Endothelial cell of umbilical vein (primary cell): ENCODE measurements around the gene MGAT1.
"Not testable (repeated sequence)": the region's sequence is repeated elsewhere in the genome, so short reads cannot be mapped to it uniquely, and the experiment has no call there.

Source experiments
- EZH2 ChIP-seq: IDR thresholded peaks from 2 replicates; pipeline ENCODE4 v1.6.1; 2012; ENCODE audit warnings: borderline replicate concordance, low read depth, mild to moderate bottlenecking, moderate library complexity, low read length, inconsistent platforms; ENCODE audit not compliant: severe bottlenecking
- FOS ChIP-seq: IDR thresholded peaks from 2 replicates; pipeline ENCODE4 v1.6.1; 2011; ENCODE audit warnings: mild to moderate bottlenecking, low read length, moderate library complexity, borderline replicate concordance; ENCODE audit not compliant: insufficient read depth
- GATA2 ChIP-seq: IDR thresholded peaks from 2 replicates; pipeline ENCODE4 v1.7.0; 2011; ENCODE audit warnings: low read depth, mild to moderate bottlenecking, moderate library complexity, mixed read lengths, low read length; ENCODE audit not compliant: insufficient read length, insufficient read depth
- JUN ChIP-seq: IDR thresholded peaks from 2 replicates; pipeline ENCODE4 v1.6.1; 2011; ENCODE audit warnings: borderline replicate concordance, low read depth; ENCODE audit not compliant: insufficient read length, insufficient read depth
- MYC ChIP-seq: IDR thresholded peaks from one replicate; pipeline ENCODE4 v1.6.1; 2011; ENCODE audit warnings: mild to moderate bottlenecking, low read depth, low read length
- POLR2A ChIP-seq: IDR thresholded peaks from 2 replicates; pipeline ENCODE4 v1.6.1; 2012; ENCODE audit warnings: low read depth, mild to moderate bottlenecking, control low read depth, low read length
- POLR2AphosphoS5 ChIP-seq: IDR thresholded peaks from 2 replicates; pipeline ENCODE4 v1.6.1; 2012; ENCODE audit warnings: low read depth, mild to moderate bottlenecking, control low read depth, low read length, moderate library complexity; ENCODE audit not compliant: insufficient read depth
- TF ChIP-seq, protein P1 (sequence below), 2 donors: IDR thresholded peaks; 1 replicate in 1 of 2; 2 replicates in 1 of 2; pipeline ENCODE4 v1.5.1; 2011; ENCODE audit warnings: low read length in 2 of 2, mild to moderate bottlenecking in 2 of 2, moderate library complexity in 2 of 2, control low read depth in 1 of 2, inconsistent platforms in 1 of 2, low read depth in 1 of 2; ENCODE audit not compliant: insufficient read depth in 1 of 2; ENCODE audit errors: extremely low read depth in 1 of 2
- TF ChIP-seq, protein P2 (sequence below): IDR thresholded peaks from 2 replicates; pipeline ENCODE4 v1.6.1; 2011; ENCODE audit not compliant: insufficient read depth, insufficient read length

DNA sequence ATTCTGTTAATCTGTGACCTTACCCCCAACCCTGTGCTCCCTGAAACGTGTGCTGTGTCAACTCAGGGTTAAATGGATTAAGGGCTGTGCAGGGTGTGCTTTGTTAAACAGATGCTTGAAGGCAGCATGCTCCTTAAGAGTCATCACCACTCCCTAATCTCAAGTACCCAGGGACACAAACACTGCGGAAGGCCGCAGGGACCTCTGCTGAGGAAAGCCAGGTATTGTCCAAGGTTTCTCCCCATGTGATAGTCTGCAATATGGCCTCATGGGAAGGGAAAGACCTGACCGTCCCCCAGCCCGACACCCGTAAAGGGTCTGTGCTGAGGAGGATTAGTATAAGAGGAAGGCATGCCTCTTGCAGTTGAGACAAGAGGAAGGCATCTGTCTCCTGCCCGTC, 24.8 kb upstream of the MGAT1 start:
- TF ChIP-seq, protein P1, sequence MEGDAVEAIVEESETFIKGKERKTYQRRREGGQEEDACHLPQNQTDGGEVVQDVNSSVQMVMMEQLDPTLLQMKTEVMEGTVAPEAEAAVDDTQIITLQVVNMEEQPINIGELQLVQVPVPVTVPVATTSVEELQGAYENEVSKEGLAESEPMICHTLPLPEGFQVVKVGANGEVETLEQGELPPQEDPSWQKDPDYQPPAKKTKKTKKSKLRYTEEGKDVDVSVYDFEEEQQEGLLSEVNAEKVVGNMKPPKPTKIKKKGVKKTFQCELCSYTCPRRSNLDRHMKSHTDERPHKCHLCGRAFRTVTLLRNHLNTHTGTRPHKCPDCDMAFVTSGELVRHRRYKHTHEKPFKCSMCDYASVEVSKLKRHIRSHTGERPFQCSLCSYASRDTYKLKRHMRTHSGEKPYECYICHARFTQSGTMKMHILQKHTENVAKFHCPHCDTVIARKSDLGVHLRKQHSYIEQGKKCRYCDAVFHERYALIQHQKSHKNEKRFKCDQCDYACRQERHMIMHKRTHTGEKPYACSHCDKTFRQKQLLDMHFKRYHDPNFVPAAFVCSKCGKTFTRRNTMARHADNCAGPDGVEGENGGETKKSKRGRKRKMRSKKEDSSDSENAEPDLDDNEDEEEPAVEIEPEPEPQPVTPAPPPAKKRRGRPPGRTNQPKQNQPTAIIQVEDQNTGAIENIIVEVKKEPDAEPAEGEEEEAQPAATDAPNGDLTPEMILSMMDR (IDR thresholded peaks at IDR 0.05; ENCODE audit: extremely low read depth in 1 of 2, insufficient read depth in 1 of 2, low read depth in 1 of 2, low read length in 2 of 2), result not testable (repeated sequence)
- not testable (repeated sequence) for TF ChIP-seq POLR2A, POLR2AphosphoS5, GATA2, EZH2, JUN, MYC, FOS
- TF ChIP-seq, protein P2, sequence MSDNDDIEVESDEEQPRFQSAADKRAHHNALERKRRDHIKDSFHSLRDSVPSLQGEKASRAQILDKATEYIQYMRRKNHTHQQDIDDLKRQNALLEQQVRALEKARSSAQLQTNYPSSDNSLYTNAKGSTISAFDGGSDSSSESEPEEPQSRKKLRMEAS, result not testable (repeated sequence)
